NCI-H2107 treated with DMSO at 0.1 percent for 48 hours (cell line): ENCODE measurements around the gene TAB2.
"Not testable (repeated sequence)": the region's sequence is repeated elsewhere in the genome, so short reads cannot be mapped to it uniquely, and the experiment has no call there.

Experiments
- DNase-seq: peaks from one replicate; lab custom pipeline; 2025; ENCODE audit not compliant: unreplicated experiment; lab: John Stamatoyannopoulos, UW

The TAB2 gene

GRCh38 chr6:149332602-149333265 is 15.2 kb downstream of the TAB2 start:
- peak; percentile 57 for DNase-seq

- DNase-seq = no peak
Observed at GRCh38 chr6:149333266-149333620, 15.7 kb downstream of the TAB2 start.

DNA sequence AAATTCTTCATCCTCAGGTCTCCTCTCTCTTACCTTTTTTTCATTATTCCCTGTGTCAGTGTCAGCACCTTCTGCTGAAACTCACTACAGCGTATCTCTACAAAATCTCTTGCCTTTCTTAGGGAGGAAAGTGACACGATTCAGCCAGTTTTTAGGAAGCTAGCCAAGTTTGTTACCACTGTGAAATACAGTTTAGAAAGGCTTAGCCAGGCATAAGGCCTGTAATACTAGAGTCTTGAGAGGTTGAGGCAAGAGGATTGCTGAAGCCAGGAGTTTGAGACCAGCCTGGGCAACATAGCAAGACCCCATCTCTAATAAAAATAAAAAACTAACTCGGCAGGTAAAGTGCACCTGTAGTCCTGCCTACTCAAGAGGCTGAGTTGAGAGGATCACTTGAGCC is 16.7 kb downstream of the TAB2 start:
- DNase-seq = no peak

DNA sequence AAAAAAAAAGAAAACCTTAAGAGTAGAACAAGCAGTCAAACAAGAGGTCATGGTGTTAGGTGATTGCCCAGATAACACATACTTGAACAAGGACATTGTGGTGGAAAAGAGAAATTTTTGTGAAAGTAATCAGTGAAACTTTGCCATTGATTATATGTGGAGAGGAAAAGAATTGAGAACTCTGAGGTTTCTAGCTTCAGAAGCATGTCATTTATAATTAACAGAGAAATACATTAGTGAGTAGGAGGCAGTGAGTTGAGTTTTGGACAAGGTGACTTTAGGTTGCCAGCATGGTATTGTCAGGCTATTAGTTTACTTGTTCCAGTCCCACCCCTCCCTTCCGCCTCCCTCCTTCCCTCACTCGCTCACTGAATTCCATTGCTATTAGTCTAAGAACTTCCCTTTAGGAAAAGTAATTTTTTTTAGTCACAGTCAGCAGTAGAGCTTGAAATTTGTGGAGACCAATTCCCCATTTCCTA is 17.2 kb downstream of the TAB2 start:
- no peak for DNase-seq

- DNase-seq = no peak
Observed at GRCh38 chr6:149335924-149336608, 18.6 kb downstream of the TAB2 start.

DNA sequence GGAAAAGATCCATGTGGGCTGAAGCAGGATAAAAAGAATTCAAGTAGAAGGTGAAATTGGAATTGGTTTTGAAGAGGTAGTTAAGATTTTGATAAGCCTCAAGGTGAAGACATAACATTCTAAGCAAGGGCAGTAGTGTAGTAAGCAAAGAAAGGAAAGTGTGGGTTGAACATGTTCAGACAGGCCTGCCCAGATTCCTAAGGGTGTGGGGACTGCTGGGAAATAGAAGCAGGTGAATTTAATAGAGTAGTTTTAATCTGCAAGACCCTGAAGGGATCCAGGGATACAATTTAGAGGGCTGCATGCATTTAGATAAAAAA is 19.1 kb downstream of the TAB2 start:
- DNase-seq = no peak

DNA sequence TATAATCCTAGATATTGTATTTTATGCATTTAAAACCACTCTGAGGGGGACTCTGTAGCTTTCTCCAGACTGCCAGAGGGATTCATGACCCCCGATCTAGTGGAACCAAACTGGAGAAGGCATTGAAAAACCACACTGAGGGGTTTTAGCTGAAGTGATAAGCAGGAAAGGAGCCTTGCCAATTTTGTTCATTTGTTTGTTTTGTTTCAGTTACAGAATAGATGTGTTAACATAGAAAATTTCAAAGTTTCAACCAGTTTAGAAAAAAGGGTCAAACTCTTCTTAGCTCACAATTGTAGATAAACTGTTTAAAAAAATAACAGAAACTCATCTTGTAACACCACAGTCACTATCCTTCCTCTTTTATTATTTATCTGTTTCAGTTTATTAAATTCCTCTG is 19.8 kb downstream of the TAB2 start:
- DNase-seq = no peak

DNA sequence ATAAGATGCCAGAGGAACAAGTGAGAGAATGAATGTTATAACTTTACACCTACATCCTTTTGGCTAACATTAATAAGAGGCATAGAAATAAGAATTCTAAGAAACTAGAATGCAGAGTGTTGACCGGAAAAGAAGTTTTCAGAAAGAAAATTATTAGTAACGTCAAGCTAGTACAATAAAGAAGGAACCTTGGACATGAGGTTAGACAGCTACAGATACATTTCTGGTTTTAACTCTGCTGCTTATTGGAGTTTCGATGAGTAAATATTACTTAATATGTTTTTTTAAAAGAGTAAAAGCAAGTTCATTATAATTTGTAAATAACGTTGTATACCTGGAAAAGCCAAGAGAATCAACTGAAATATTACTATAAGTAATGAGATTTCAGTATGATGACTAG is 22.7 kb downstream of the TAB2 start:
- DNase-seq = no peak

- no peak for DNase-seq
Observed at GRCh38 chr6:149342525-149342924, 25.0 kb downstream of the TAB2 start.

DNA sequence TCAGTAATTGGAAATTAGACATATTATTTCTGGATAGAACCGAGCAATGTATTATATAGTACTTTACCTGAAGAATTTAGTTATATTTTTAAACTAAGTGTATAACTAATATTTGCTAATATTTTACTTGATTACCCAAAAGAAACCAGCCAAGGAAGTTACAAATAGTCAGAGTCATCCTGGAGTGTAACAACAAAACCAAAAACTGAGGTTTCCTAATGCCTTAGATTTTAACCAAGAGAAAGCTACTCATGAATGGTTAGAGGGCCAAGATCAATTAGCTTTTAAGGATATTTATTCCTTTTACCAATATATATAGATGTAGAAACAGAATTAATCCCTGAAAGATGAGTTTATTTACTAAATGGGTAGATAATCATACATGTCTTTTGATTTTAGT is 26.0 kb downstream of the TAB2 start:
- no peak for DNase-seq

DNA sequence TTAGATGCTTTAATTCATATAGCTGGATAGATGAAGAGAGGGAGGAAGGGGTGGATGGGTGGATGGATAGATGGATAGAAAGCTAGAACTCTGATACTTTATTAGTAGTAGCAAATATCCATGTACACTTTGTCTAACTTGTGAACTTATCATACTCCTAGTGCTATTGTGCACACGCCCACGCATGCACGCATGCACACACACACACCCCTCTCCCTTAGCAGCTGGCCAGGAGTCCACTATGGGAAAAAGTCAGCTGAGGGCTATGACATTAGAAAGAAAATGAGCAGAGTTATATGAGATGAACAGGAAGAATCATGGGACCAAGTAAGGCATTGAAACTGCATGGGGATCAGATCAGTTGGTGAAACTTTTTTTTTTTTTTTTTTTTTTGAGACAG is 28.6 kb downstream of the TAB2 start:
- no peak for DNase-seq

DNA sequence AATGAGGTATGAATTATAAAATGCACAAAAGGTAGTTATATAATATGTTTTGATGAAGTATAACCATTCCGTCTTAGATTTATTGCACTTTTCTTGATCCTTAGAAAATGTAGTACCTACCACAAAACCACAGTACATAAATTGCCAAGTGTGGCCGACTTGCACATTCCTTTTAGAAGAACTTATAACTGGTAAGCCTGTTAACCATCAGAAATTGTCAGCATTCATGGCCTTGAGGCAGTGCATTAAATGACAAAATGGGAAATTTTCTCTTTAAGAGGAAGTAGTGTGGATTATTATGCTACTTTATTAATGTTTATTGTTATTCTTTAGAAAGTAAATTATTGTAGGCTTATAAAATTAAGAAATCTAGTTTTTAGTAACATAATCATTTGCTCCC is 29.6 kb downstream of the TAB2 start:
- no peak for DNase-seq

DNA sequence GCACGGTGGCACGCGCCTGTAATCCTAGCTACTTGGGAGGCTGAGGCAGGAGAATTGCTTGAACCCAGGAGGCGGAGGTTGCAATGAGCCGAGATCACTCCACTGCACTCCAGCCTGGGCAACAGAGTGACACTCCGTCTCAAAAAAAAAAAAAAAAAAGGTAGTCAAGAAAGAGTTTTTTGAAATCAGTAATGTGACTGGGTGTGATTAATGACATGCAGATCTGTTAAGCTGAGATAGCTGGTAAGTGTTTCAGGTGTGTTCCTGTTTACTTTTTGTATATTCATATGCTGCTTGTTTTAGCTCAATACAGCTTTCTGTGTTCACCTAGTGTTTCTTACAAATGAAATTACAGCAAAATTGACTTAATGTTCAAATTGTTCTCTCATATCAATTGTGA is 31.8 kb downstream of the TAB2 start:
- not testable (repeated sequence) for DNase-seq

DNA sequence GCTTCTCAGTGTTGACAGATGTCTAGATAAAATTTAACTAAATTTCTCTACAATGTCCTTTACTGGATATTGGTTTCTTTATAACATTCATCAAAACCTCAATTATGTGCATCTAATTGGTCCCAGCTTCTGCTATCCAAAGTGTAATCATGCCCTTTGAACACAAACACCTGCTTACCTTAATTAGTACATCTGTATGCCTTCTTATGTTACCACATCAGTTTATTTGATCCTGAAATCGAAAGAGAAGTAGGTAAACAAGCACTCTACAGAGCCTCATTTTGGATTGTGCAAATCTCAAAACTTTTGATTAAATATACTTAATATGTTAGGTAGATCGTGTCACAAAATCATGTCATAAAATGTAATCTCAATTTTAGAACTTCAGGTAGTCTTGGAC is 36.5 kb downstream of the TAB2 start:
- DNase-seq = peak; percentile 70

- DNase-seq = no peak
Observed at GRCh38 chr6:149356081-149356750, 38.7 kb downstream of the TAB2 start.

DNA sequence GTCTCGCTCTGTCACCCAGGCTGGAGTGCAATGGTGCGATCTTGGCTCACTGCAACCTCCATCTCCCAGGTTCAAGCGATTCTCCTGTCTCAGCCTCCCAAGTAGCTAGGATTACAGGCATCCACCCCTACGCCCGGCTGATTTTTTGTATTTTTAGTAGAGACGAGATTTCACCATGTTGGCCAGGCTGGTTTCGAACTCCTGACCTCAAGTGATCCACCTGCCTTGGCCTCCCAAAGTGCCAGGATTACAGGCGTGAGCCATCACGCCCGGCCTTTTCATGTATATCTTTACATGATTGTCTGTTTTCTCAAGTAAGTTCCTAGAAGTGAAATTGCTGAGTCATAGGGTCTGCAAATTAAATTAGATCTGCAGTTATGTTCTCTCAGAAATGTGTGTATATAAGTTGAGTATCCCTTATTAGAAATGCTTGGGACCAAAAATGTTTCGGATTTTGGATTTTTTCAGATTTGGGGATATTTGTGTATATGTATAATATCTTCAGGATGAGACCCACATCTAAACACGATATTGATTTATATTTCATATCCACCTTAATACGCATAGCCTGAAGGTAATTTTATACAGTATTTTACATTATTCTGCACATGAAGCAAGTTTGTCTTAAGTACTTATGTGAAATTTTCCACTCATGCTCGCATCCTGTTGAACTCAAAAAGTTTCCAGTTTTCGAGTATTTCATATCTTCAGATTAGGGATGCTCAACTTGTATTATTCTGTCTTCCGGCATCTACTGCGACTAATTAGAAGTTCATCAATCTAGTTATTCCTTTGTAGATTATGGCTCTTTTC is 40.4 kb downstream of the TAB2 start:
- DNase-seq = no peak

DNA sequence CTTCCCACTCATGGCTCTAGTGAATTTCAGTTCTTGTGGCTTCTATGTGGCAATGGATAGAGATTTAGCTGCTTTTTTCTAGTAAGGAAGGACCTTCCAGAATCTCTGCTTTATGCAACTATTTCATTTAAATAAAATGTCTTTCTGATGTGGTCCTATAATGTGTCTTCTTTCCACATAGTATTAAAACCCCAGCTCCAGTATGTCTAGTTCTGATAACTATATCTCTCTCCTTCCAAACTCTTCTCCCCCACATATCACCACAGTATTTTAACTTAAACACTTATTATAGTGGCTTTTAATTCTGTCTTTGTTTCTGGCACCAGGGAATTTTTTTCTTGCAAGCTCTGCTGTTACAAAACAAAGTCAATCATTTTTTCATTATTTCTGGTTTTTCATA is 41.9 kb downstream of the TAB2 start:
- DNase-seq = no peak

DNA sequence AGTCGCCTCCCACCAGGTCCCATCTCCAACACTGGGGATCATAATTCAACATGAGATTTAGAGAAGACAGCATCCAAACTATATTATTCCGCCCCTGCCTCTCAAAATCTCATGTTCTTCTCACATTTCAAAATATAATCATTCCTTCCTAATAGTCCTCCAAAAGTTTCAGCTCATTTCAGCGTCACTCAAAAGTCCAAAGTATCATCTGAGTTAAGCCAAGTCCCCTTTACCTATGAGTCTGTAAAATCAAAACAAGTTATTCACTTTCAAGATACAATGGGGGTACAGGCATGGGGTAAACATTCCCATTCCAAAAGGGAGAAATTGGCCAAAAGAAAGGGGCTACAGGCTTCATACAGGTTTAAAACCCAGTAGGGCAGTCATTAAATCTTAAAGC is 43.0 kb downstream of the TAB2 start:
- DNase-seq = no peak

DNA sequence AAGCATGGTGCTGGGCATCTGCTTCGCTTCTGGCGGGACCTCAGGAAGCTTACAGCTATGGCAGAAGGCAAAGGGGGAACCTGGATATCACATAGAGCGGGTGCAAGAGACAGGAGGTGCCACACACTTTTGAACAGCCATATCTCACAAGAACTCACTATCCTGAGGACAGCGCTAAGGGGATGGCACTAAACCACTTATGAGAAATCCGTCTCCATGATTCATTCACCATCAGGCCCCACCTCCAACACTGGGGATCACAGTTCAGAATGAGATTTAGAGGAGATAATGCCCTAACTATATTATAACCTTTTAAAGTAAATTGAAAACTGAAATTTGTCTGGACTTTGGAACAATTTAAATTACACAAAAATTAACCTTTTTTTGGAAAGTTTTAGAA is 44.8 kb downstream of the TAB2 start:
- DNase-seq = no peak

- no peak for DNase-seq
Observed at GRCh38 chr6:149363154-149363553, 45.6 kb downstream of the TAB2 start.

- DNase-seq = no peak
Observed at GRCh38 chr6:149364557-149364956, 47.0 kb downstream of the TAB2 start.

GRCh38 chr6:149365197-149365596 is 47.7 kb downstream of the TAB2 start:
- DNase-seq = no peak
